HG03571 (cell line): ENCODE data around the gene HHIPL1.

Experiments
- ATAC-seq: cut with Tn5 transposase; IDR thresholded peaks from one replicate; pipeline ENCODE4 v1.9.1; 2021; ENCODE audit not compliant: unreplicated experiment

The HHIPL1 gene

DNA sequence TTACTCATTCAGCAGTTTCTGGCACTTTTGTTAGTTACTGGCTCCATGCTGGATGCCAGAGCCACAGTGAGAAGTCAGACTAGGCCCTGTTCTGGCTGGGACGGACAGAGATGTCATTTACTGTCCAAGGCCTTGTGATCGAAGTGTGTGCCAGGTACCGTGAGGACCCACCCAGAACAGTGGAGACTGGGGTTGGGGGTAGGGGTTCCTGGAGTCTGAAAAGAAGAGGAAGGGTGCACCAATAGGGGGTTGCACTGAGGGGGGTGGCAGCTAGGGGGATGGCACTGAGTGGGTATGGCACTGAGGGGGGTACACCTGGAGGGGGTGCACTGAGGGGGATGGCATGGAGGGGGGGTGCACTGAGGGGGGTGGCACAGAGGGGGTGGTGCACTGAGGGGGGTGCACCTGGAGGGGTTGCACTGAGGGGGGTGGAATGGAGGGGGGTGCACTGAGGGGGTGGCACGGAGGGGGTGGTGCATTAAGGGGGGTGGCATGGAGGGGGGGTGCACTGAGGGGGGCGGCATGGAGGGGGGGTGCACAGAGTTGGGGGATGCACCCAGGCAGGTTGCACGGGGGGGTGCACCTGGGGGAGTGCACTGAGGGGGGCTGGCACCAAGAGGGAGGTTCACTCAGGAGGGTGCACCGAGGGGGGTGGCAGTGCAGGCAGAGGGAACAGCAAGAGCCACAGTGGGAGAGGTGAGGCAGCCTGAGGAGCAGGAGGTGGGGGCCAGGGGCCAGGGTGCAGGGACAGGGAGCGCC lies 28.6 kb downstream of the HHIPL1 start:
- ATAC-seq: no peak

DNA sequence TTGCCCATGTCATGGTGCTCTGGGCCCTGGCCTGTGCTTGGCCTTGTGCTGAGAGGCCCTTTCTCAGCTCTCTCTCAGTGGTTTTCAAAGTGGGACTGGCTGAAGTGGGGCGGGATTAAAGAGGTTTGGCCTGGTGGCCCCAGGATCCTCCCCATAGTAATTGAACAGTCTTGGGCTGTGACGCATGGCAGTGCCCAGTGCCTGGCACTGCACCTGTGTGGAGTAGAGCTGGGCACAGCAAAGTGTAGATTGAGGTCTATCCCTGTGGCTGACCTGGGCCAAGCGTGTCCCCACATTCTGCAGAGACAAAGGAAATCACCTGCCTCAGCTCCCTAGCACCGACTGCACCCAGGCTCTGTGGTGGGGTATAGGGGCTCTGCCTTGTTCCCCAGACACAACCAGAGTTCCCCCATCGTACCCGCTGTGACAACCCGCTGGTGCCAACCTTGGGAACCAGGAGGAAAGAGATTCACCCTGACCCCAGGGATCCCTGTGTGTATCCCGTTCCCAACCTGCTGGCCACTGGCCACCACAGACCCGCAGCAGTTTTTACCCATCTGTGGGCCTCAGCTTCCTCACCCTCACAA lies 29.2 kb downstream of the HHIPL1 start:
- no peak for ATAC-seq

DNA sequence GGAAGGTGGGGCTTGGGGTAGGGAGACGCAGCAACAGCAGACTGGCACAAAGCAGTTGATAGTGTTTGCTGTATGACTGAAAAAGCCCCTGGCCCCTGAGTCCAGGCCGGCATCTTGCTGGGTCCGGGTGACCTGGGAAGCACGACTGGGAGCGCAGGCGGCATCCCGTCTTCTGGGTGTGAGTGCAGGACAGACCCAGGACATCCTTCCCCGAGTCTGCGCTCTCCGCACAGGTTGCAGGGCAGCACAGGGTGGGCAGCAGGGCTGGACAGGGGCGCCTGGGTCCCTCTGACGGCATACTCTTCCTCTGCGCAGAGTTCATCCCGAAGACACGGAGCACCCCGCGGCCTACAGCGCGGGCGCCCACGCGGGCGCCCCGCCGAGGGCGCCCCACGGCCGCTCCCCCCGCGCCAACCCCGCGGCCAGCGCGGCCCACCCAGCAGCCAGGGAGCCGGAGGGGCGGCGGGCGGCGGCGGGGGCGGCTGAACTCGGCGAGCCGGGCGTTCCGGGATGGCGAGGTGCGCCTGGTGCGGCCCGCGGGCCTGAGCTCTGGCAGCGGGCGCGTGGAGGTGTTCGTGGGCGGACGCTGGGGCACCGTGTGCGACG lies 29.9 kb downstream of the HHIPL1 start:
- no peak for ATAC-seq

DNA sequence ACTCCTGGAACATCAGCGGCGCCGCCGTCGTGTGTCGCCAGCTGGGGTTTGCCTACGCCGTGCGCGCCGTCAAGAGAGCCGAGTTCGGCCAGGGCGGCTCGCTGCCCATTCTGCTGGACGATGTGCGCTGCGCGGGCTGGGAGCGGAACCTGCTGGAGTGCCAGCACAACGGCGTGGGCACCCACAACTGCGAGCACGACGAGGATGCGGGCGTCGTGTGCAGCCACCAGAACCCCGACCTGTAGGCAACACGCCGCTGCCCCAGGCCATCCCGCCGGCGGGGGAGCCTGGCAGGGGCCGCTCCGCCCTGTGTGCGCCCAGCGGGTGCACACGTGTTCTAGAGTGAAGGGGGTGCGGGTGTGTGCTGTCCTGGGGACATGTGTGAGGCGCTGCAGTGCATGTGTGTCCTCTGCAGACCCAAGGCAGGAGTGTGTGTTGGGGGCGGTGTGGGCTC lies 30.5 kb downstream of the HHIPL1 start:
- no peak for ATAC-seq

DNA sequence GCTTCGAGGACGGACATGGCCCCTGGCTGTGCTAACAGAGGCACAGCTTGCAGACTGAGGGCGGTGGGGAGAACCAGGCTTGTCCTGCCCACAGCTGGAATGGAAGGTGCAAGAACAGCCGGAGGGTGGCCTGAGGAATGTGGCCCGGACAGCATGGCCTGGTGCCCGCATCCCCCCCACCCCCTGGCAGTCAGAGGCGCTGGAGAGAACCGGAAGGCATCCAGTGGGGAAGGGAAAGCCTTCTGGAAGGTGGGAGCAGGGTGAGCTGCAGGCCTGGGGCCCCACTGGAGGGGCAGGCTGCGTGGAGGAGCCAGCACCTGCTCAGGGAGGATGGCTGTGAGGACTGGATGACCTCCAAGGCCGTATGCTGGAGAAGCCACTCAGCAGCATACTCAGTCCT lies 31.0 kb downstream of the HHIPL1 start:
- ATAC-seq: no peak

DNA sequence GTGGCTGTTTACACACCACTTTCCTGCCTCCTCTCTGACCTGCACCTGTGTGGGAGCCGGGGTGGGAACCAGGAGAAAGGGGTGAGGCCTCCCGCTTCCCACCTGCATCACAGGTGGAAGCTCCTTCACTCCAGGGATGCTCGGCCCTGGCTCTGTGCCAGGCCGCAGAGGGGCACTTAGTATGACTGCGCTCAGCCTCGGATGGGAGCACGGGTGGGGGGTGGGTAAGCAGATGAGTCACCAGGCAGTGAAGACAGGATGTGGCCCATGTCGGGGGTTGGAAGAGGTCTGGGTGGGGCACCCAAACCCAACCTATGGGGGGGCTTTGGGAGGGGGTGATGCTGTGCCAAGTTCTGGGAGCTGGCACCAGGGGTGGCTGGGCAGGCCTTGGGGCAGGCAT lies 31.7 kb downstream of the HHIPL1 start:
- no peak for ATAC-seq

DNA sequence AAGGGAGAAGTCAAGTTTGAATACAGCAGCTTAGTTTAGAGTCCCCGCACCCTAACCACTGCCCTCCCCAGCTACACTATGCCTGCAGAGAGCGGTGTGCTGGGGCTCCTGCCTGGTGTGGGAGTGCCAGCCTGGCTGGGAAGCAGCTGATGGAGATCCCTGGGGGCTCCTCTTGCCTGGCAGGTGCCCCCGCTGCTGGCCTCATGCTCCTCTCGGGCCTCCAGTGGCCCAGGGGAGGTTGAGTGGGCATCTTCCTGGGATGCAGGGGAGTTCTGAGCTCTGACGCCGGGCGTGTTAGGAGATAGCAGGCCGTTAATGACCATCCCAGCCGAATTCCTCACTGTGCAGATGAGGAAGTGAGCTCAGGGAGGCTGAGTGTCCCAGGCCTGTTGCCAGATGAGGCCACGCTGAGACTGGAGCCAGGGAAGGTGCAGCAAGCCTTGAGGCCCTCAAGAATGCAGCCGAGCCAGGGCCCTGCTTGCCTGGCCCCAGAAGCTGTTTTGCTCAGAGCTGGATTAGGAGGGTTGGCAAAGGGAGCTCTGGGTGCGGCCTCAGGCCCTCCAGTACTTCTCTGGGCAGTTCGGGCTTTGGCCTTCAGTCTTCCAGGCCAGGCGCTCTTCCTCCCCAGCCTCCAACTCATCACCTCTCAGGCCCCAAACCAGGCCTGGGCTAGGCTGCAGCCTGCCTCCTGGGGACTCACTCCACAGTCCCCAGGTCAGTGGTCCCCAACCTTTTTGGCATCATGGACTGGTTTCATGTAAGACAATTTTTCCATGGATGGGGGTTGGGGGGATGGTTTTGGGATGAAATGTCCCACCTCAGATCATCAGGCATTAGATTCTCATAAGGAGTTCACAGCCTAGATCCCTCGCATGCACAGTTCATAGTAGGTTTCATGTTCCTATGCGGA lies 32.6 kb downstream of the HHIPL1 start:
- no peak for ATAC-seq

DNA sequence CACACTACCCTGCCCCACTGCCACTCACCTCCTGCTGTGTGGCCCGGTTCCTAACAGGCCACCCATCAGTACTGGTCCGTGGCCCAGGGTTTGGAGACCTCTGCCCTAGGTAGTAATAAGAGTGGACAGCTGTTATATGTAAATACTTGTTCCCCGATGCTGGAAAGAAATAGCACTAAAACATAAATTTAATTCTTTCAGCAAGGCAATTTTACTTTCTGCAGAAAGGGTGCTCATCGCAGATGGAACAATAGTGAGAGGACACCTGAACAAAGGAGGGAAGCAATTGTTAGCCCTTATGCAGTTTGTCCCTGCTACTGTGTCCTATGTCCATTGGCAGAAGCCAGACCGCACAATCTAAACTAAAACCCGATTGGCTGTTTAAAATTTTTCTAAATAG lies 33.3 kb downstream of the HHIPL1 start:
- ATAC-seq: no peak

DNA sequence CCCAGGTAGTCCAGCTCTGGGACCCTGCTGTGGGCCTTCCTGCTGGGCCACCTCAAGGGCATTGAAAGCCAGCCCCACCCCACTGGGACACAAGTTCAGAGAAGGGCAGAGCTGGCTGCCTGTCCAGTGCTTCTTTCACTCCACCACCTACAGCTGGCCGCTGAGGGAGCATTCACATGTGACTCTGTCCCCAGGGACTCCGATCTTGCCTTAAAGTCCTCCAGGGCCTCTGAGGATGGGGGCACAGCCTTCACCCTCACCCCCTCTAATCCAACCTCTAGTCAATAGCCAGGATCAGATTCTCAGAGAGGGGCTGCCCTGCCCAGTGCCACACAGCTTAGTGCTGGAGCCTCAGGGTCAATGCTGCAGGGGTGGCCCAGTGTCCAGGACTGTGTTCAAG lies 34.2 kb downstream of the HHIPL1 start:
- no peak for ATAC-seq

DNA sequence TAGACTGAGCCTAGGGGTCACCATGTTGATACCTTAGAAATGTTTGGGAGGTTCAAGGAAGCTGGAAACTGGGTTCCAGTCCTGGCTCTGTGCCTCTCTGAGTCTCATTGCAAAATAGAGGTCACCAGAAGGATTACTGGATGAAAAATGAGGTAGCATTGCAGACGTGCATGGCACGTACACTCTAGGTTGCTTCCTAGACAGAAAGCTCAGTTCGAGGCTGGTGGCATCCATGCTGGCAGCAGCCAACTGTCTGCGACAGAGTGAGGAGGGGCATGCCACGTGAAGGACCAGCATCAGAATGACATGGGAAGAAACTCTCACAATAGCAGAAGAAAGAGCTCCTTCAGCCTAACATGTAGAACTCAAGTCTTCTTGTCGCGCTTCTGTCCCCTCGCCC lies 34.6 kb downstream of the HHIPL1 start:
- ATAC-seq: no peak

DNA sequence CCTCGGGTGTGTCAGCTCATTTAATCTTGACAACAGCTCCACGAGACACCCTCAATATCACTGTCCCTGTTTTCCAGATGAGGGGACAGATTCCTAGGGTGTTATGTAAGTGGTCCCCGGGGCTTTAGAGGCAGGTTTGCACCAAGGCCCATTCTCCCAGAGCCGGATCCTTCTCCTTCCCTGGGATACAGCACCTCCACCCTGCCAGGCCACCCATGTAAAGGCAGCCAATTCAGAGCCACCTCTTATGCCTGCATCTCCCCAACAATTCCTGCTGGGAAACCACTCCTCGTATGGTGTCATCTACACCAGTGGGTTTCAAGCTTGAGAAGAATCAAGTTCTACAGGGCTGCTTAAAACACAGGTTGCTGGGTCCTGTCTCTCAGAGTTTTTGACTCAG lies 35.1 kb downstream of the HHIPL1 start:
- no peak for ATAC-seq

DNA sequence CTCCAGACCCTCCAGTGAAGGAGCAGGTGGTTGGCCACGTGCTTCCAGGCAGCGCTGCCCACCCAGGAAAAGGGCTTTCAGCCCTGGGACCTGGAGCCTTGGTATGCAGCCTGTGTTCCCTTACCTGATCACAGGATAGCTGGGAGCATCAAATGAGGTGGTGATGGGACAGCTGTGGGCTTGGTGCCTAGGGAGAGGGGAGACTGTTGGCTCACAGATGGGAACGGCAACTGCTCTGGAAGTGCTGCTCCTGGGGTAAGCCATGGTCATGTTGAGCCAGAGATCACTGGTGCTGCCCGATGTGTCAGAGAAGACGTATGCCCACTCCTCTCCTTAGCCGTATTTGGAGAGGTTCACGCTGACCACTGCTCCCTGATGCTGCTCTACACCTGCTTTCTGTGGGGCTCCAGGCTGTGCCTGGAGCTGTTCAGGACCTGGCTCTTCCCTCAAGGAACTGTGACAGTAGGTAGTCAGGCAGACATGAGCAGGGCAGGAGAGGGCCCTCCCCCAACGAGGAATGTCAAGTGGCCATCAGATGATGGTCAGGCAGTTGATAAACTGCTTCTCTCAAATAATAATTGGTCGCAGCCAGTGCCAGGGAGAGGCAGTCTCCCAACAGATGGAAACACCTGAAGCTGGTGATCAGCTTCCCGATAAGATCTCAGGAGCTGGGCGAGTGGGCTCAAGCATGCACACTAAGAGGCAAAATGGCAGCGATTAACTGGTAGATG lies 36.3 kb downstream of the HHIPL1 start:
- no peak for ATAC-seq

DNA sequence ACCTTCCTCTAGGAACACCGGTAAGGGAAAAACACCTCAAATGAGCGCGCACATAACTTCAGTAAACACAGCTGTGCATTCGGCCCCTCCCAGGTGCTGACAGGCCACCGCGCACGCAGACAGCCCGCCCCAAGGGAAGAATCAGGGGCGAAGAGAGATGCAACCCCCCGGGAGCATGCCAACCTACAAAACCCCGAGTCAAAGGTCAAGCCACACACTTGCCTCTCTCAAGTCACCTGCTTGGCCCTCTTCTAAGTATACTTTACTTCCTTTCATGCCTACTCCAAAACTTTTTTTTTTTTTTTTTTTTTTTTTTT lies 36.9 kb downstream of the HHIPL1 start:
- ATAC-seq: no peak

DNA sequence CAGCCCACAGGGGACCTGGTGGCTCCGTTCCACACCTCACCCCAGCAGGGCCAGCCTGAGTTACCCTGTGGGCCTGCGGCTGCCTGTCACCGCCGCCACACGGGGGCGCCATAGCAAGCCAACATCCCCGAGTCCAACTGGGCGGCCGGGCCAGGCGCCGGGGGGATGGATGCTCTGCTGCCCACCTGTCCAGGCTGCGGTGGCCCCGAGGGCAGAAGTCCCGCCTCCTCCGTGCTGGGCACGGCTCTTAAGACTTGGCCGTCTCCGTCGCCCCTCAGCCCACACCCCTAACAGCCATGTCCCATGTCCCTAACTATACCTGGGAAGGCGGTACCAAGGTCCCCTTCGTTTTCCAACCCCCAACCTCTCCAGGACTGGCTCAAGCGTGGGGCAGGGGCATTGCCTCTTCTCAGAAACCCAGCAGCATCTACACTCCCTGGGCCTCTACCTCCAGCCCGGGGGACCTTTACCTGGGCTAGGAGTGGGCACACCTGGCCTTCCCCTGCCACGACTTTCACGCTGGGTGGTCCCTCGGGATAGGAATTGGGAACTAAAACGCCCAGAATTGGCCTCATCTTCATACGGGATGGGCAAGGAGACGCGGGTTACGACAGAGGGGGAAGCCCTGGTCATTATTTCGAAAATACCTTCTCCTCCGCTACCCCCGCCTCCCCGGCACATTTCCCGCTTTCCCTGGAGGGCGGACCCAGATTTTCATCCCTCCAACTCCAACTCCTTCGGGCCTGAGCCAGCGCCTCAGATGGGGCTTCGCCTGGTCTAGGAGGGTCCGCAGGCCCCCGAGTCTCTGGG lies 38.1 kb downstream of the HHIPL1 start:
- peak; percentile 31 for ATAC-seq

DNA sequence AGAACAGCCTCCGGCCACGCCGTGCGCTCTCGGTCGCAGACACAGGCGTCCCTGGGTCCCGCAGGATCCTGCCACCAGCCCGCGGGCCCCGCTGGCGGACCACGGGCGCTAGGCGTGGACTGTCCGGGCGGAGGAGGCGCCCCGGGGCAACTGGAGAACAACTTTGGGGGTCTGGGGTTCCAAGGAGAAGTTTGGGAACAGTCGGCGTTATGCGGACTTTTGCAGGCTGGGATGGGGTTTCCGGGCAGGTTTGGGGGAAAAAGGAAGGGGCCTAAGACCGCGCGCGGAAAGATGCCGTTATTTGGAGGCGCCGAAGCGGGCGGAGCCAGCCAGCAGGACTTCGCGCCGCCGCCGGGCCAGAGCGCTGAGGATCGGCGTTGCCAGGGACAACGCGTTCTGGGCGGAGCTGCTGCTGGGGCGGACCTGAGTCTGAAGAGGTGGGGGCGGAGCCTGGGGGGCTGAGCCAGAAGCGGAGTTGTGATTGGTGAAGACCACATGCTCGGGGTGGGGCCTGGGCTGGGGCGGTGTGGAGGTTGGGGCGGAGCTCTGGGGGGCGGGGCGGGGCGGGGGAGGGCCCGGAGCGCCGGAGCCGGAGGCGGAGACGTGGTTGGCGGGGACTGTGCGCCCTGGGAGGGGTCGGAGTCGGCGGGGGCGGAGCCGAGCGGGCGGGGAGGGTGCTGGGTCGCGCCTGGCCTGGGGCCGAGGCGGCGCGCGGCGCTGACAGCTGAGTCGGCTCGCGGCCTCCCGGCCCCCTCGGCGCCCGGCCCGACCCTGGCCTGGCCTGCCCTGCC lies 38.9 kb downstream of the HHIPL1 start, which contains the start of gene CYP46A1:
Gene CYP46A1, plus strand, starts transcription at position 680 of the 791 bp plus-strand sequence. CDS start 120 bp downstream, outside the sequence.
- ATAC-seq: peak; percentile 93

DNA sequence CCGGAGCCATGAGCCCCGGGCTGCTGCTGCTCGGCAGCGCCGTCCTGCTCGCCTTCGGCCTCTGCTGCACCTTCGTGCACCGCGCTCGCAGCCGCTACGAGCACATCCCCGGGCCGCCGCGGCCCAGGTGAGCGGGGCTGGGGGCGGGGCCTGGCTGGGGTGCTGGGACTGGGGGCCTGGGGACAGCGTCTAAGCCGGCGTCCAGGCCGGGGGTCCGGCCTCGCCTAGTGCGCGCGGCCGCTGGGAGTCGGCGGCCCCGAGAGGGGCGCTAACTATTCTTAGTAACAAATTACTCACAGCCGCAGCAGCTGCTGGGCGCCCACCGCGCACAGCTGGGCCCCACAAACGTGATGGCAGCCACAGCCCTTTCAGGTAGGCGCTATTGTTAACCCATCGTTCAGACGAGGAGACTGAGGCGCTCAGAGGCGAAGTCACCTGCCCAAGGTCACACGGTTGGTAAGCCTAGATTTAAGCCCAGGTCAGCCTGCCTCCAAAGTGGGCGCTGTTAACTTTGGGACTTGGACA lies 39.5 kb downstream of the HHIPL1 start:
- no peak for ATAC-seq

DNA sequence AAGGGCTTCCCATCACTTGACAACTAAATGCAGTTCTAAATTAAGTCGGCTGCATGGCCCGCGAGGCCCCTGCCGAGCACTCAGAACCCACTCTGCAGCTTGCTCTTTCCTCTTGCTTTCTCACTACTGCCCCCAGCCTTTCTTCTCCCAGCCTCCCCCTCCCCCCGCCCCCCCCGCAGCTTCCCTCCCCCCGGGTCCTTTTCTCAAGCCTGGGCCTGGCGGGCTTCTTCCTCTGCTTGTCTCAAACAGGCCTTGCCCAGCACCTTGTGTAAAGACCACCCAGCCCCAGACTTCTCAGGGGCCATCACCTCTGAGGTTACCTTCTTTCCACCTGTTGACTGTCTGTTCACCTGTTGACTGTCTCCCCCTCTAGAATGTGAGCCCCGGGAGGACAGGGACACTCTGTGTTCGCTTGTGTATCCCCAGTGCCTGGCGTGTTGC lies 40.2 kb downstream of the HHIPL1 start:
- ATAC-seq: no peak

DNA sequence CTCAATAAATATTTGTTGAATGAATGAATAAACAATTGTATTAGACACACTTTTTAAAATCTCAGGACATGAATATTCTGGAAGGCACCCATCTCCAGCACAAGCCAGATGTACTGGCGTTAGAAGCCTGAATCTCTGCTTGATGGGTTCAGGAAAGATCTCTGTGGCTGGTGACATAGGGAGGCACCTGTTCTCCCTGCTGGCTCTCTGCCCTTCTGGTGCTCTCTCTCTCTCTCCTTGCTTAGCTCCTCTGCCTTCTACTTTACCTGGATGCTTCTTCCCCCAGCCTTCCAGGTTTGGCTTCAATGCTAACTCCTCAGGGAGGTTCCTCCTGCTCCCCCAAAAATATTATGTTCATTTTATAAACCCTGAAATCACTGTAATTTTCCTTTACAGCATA lies 40.7 kb downstream of the HHIPL1 start:
- ATAC-seq: no peak
